Sigmoid colon (tissue), 4 donors: Measurements from ENCODE around the gene REXO5.

Experiments used
- EP300 ChIP-seq, 4 donors: sonication (generic); formaldehyde crosslinking; IDR thresholded peaks; one replicate each; pipeline ENCODE4 v1.6.1; 2017; ENCODE audit warnings: antibody characterized with exemption in 4 of 4
- POLR2A ChIP-seq, 2 donors: fragments of 450-650 bp; IDR thresholded peaks; one replicate each; pipeline ENCODE4 v1.6.1; 2016; ENCODE audit warnings: antibody characterized with exemption in 2 of 2, mild to moderate bottlenecking in 2 of 2, moderate library complexity in 2 of 2
- TF ChIP-seq, protein P1 (sequence below), 4 experiments: fragments of 450-650 bp in 3 of 4; fragments of 200-600 bp in 1 of 4; IDR thresholded peaks; one replicate each; pipeline ENCODE4 v1.5.1; 2016 to 2019; ENCODE audit warnings: antibody characterized with exemption in 4 of 4, mild to moderate bottlenecking in 3 of 4, moderate library complexity in 2 of 4

DNA sequence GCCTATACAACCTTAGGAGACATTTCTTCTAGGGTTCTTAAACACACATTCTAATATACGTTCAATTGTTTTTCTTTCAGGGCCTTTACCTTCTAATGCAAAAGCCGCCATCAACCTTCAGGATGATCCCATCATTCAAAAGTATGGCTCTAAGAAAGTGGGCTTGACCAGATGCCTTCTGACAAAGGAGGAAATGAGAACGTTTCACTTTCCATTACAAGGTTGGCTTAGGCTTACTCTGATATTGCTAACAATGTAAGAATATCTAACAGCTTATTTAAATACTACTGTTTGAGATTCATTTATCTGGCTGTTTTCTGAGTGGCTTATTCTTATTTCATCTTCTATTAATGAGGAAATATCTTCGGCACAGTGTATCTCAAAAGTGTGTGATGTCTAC, 15.4 kb downstream of the REXO5 start:
- TF ChIP-seq, protein P1, sequence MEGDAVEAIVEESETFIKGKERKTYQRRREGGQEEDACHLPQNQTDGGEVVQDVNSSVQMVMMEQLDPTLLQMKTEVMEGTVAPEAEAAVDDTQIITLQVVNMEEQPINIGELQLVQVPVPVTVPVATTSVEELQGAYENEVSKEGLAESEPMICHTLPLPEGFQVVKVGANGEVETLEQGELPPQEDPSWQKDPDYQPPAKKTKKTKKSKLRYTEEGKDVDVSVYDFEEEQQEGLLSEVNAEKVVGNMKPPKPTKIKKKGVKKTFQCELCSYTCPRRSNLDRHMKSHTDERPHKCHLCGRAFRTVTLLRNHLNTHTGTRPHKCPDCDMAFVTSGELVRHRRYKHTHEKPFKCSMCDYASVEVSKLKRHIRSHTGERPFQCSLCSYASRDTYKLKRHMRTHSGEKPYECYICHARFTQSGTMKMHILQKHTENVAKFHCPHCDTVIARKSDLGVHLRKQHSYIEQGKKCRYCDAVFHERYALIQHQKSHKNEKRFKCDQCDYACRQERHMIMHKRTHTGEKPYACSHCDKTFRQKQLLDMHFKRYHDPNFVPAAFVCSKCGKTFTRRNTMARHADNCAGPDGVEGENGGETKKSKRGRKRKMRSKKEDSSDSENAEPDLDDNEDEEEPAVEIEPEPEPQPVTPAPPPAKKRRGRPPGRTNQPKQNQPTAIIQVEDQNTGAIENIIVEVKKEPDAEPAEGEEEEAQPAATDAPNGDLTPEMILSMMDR (IDR thresholded peaks at IDR 0.05), result no peak
- TF ChIP-seq EP300 (IDR thresholded peaks at IDR 0.05), result no peak
- no peak for TF ChIP-seq POLR2A (IDR thresholded peaks at IDR 0.05)
